ENCODE data around the gene FAM163A. TPM values are rescaled to one million over a fixed set of nuclear protein-coding genes. Genes with fewer than 3 reads are reported as not detected.

Gene FAM163A
- total and polyA plus RNA-seq, 7 donors: 0.04 to 0.52 (median 0.08) TPM; not detected in 2

DNA sequence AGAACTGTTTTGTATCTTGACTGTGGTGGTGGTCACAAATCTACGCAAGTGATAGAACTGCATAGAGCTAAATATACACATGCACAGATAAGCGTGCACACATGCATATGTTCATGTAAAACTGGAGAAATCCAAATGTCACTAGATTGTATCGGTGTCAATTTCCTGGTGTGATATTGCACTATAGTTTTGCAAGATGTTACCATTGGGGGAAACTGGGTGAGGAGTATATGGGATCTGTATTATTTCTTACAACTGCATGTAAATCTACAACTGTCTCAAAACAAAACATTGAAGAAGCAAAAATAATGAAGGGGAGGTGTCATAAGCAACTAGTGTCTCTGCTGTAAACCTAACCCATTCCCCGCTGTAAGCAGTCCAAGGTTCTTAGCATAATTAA lies 30.2 kb downstream of the FAM163A start:
- intact Hi-C loops (cut with DNase I): no loop called here

DNA sequence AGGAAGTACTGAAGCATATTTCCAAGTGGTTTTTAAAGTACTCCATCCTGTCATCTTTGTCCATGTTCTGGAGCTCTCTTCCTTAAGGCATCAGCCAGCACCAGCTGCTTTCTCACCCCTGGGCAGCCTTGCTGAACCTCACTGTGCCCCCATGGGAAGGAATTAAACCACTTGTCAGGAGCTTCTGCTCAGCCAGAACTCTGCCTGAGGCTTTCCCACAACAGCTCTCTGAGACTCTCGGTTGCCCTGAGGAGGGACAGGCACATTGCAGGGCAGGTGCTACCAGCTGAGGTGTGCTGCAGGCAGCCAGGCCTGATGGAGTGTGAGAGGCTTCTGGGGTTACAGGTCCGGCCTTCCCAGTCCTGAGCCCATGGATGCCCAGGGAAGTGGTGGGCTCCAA lies 30.9 kb downstream of the FAM163A start:
- intact Hi-C loops (cut with DNase I): no loop called here
- TF ChIP-seq, protein P1, sequence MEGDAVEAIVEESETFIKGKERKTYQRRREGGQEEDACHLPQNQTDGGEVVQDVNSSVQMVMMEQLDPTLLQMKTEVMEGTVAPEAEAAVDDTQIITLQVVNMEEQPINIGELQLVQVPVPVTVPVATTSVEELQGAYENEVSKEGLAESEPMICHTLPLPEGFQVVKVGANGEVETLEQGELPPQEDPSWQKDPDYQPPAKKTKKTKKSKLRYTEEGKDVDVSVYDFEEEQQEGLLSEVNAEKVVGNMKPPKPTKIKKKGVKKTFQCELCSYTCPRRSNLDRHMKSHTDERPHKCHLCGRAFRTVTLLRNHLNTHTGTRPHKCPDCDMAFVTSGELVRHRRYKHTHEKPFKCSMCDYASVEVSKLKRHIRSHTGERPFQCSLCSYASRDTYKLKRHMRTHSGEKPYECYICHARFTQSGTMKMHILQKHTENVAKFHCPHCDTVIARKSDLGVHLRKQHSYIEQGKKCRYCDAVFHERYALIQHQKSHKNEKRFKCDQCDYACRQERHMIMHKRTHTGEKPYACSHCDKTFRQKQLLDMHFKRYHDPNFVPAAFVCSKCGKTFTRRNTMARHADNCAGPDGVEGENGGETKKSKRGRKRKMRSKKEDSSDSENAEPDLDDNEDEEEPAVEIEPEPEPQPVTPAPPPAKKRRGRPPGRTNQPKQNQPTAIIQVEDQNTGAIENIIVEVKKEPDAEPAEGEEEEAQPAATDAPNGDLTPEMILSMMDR (IDR thresholded peaks at IDR 0.05): no peak
- WGBS, 3 donors: 80 to 93% (median 87%) methylated on average over 2 of the region's 2 CpGs
- no peak overlapping the region for H3K27ac ChIP-seq
- H3K36me3 ChIP-seq (ENCODE audit: insufficient read depth in 1 of 2, low read depth in 1 of 2): no peaks in the 10 kb centered on the region
- H3K9me3 ChIP-seq: peaks cover 4% of the 10 kb centered on the region
- H3K4me1 ChIP-seq: no peaks in the 10 kb centered on the region
- no peak overlapping the region for H3K4me3 ChIP-seq
- DNase-seq (no peak), ATAC-seq (no peak)
- peaks cover 0 to 2% (median 0%) of the 10 kb centered on the region in 3 donors for H3K27me3 ChIP-seq (ENCODE audit: insufficient read depth in 3 of 3, low read length in 2 of 3)

More for the DNA sequence above, 30.2 kb downstream of the FAM163A start:
- no peak overlapping the region for H3K27ac ChIP-seq
- DNase-seq: no peak
- TF ChIP-seq, protein P1 (IDR thresholded peaks at IDR 0.05): no peak
- WGBS, 3 donors: 97 to 100% (median 98%) methylated on average over 4 of the region's 4 CpGs
- H3K27me3 ChIP-seq (ENCODE audit: insufficient read depth in 3 of 3, low read length in 2 of 3): peaks cover 0 to under 1% (median 0%) of the 10 kb centered on the region in 3 donors
- no peak for ATAC-seq
- H3K4me3 ChIP-seq: no peak overlapping the region
- no peaks in the 10 kb centered on the region for H3K4me1 ChIP-seq
- H3K36me3 ChIP-seq (ENCODE audit: insufficient read depth in 1 of 2, low read depth in 1 of 2): no peaks in the 10 kb centered on the region
- peaks cover 4% of the 10 kb centered on the region for H3K9me3 ChIP-seq

DNA sequence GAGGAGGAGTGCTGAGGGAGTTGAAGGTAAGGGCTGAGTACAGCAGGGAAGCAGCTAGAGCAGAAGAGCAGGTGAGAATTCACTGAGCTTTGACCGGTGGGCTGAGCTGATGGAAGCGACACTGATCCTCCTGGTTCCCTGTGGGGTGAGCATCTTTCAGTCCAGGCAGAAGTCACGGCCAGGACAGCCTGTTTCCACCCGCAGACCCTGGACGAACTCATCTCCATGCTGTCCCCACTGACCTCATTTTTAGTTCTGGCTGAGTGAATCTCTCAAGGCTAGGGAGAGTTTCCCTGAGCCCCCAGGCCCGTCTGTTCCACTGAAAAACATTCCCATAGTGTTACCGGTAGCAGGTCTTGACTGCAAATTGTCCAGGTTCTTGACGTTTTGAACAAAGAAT lies 31.5 kb downstream of the FAM163A start:
- H3K36me3 ChIP-seq (ENCODE audit: insufficient read depth in 1 of 2, low read depth in 1 of 2): no peaks in the 10 kb centered on the region
- peaks cover 4% of the 10 kb centered on the region for H3K9me3 ChIP-seq
- DNase-seq: no peak
- WGBS, 3 donors: 77 to 81% (median 79%) methylated on average over 8 of the region's 8 CpGs
- no peaks in the 10 kb centered on the region for H3K4me1 ChIP-seq
- H3K4me3 ChIP-seq: no peak overlapping the region
- peaks cover 0 to 2% (median 0%) of the 10 kb centered on the region in 3 donors for H3K27me3 ChIP-seq (ENCODE audit: insufficient read depth in 3 of 3, low read length in 2 of 3)
- TF ChIP-seq, protein P1 (IDR thresholded peaks at IDR 0.05): no peak
- intact Hi-C loops (cut with DNase I): no loop called here
- no peak for ATAC-seq
- H3K27ac ChIP-seq: no peak overlapping the region

DNA sequence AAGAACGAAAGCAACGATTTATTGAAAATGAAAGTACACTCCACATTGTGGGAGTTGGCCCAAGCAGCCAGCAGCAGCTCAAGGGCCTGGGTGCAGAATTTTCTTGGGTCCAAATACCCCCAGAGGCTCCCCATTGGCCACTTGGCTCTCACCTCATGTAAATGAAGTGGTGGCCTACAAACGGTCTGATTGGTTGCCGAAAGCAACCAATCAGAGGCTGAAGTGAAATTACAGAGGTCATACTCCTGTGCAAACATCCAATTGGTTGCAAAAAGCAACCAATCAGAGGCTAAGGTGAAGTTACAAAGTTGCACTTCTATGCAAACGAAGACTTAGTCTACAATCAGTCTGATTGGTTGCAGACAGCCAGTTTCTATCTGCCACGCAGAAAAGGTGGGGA lies 31.9 kb downstream of the FAM163A start:
- Histone ChIP-seq H3K27ac (no peak overlapping the region), H3K4me1 (no peaks in the 10 kb centered on the region), H3K27me3 (ENCODE audit: insufficient read depth in 3 of 3, low read length in 2 of 3) (peaks cover 0 to 2% (median 0%) of the 10 kb centered on the region in 3 donors), H3K36me3 (ENCODE audit: insufficient read depth in 1 of 2, low read depth in 1 of 2) (no peaks in the 10 kb centered on the region), H3K9me3 (peaks cover 4% of the 10 kb centered on the region), H3K4me3 (no peak overlapping the region)
- intact Hi-C loops (cut with DNase I): no loop called here
- WGBS, 3 donors: 82 to 87% (median 82%) methylated on average over 6 of the region's 6 CpGs
- ATAC-seq: no peak
- TF ChIP-seq, protein P1 (IDR thresholded peaks at IDR 0.05): no peak
- DNase-seq: no peak

DNA sequence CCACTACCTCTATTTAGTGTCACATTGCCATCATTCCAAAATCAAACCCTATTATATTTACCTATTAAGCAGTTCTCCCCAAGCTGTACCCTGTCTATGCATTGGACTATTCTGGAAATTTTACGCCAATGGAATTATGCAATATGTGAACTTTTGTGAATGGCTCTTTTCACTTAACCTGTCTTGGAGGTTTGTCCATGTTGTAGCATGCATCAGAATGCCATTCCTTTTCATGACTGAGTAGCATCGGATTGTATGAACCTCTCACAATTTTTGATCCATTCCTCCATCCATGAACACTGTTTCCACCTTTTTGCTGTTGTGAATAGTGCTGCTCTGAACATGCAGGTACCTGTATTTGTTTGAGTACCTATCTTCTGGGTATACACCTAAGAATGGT lies 33.7 kb downstream of the FAM163A start:
- 92 to 98% (median 96%) methylated on average over 2 of the region's 2 CpGs for WGBS, 3 donors
- H3K27me3 ChIP-seq (ENCODE audit: insufficient read depth in 3 of 3, low read length in 2 of 3): peaks cover 0 to 2% (median 0%) of the 10 kb centered on the region in 3 donors
- DNase-seq (no peak), ATAC-seq (no peak)
- no peak overlapping the region for H3K4me3 ChIP-seq
- intact Hi-C loops (cut with DNase I): no loop called here
- H3K9me3 ChIP-seq: peaks cover 4% of the 10 kb centered on the region
- TF ChIP-seq, protein P1 (IDR thresholded peaks at IDR 0.05): no peak
- H3K4me1 ChIP-seq: no peaks in the 10 kb centered on the region
- no peak overlapping the region for H3K27ac ChIP-seq
- no peaks in the 10 kb centered on the region for H3K36me3 ChIP-seq (ENCODE audit: insufficient read depth in 1 of 2, low read depth in 1 of 2)
